Thoracic aorta (tissue), 2 donors: ENCODE results near the gene PRKAG3. TPM values are rescaled to one million over a fixed set of nuclear protein-coding genes. Genes with fewer than 3 reads are reported as not detected.

Experiments
- ATAC-seq: fragments of 150-250 bp; one replicate; pipeline ENCODE4 v1.8.0; 2017; ENCODE audit warnings: low read depth; ENCODE audit not compliant: insufficient number of reproducible peaks, low FRiP score
- DNase-seq: peaks from one replicate; pipeline ENCODE4 v3.0.0-alpha.2; 2020; ENCODE audit warnings: low spot score
- H3K27ac ChIP-seq, 2 donors: fragments of 200-600 bp; sonication (generic); 1 replicate in 1 of 2; 2 replicates in 1 of 2; pipeline ENCODE4 v1.5.1; 2016; ENCODE audit warnings: mild to moderate bottlenecking in 2 of 2, moderate library complexity in 2 of 2
- H3K27me3 ChIP-seq: fragments of 200-600 bp; sonication (generic); replicated peaks from 2 replicates; pipeline ENCODE4 v1.6.0; 2016; ENCODE audit warnings: mild to moderate bottlenecking; ENCODE audit not compliant: insufficient read depth
- H3K36me3 ChIP-seq: fragments of 200-600 bp; sonication (generic); one replicate; pipeline ENCODE4 v1.5.1; 2016
- H3K4me1 ChIP-seq, 2 donors: fragments of 200-600 bp; sonication (generic); 1 replicate in 1 of 2; 2 replicates in 1 of 2; pipeline versions ENCODE4 v1.5.1 to v1.6.0; 2016; ENCODE audit warnings: low read depth in 2 of 2, mild to moderate bottlenecking in 1 of 2; ENCODE audit not compliant: control insufficient read depth in 1 of 2
- H3K4me3 ChIP-seq: fragments of 200-600 bp; sonication (generic); 2 replicates; pipeline ENCODE4 v1.5.1; 2016; ENCODE audit warnings: mild to moderate bottlenecking
- H3K9me3 ChIP-seq: fragments of 200-600 bp; sonication (generic); 2 replicates; pipeline ENCODE4 v1.5.1; 2016
- CTCF ChIP-seq: fragments of 200-600 bp; sonication (generic); IDR thresholded peaks from one replicate; pipeline ENCODE4 v1.5.1; 2019; ENCODE audit warnings: antibody characterized with exemption
- total RNA-seq, 2 donors: library from RNA; depleted of rRNA; stranded (reverse); fragments of >200 nt; gene quantifications; one replicate each; pipeline versions ENCODE4 v1.1.0 to v1.2.3, GENCODE V29; 2016

The PRKAG3 gene
- total RNA-seq, 2 donors from 2014 or later, result 0.28 TPM; not detected in 1

GRCh38 chr2:218863021-218863520 lies 31.5 kb upstream of the PRKAG3 start:
- ATAC-seq, result no peak
- Histone ChIP-seq H3K9me3 (no peaks in the 10 kb centered on the region), H3K4me3 (no peak overlapping the region), H3K27ac (no peak overlapping the region), H3K4me1 (peaks cover 18 to 21% of the 10 kb centered on the region in 2 donors), H3K27me3 (peaks cover 22% of the 10 kb centered on the region), H3K36me3 (no peaks in the 10 kb centered on the region)
- TF ChIP-seq CTCF, result no peak
- DNase-seq, result no peak

- Histone ChIP-seq H3K4me3 (no peak overlapping the region), H3K4me1 (peaks cover 18 to 21% of the 10 kb centered on the region in 2 donors), H3K27me3 (peaks cover 22% of the 10 kb centered on the region), H3K27ac (no peak overlapping the region), H3K9me3 (no peaks in the 10 kb centered on the region), H3K36me3 (no peaks in the 10 kb centered on the region)
- DNase-seq (no peak), ATAC-seq (no peak)
- no peak for TF ChIP-seq CTCF
Observed at GRCh38 chr2:218861645-218862318, 30.2 kb upstream of the PRKAG3 start.

- no peak for ATAC-seq
- Histone ChIP-seq H3K9me3 (no peaks in the 10 kb centered on the region), H3K27ac (no peak overlapping the region), H3K4me3 (no peak overlapping the region), H3K27me3 (peaks cover 22% of the 10 kb centered on the region), H3K36me3 (no peaks in the 10 kb centered on the region), H3K4me1 (peaks cover 18 to 21% of the 10 kb centered on the region in 2 donors)
- DNase-seq, result no peak
- TF ChIP-seq CTCF, result no peak
Observed at GRCh38 chr2:218860950-218861381, 29.4 kb upstream of the PRKAG3 start.

GRCh38 chr2:218859988-218860831 lies 28.6 kb upstream of the PRKAG3 start:
- H3K27ac ChIP-seq, result peak overlapping the region in 1 of 2 donors; percentile 28
- ATAC-seq, result no peak
- no peak for TF ChIP-seq CTCF
- H3K4me1 ChIP-seq, result peaks cover 18 to 21% of the 10 kb centered on the region in 2 donors
- peak overlapping the region; percentile 65 for H3K4me3 ChIP-seq
- H3K9me3 ChIP-seq, result no peaks in the 10 kb centered on the region
- no peak for DNase-seq
- H3K36me3 ChIP-seq, result no peaks in the 10 kb centered on the region
- peaks cover 22% of the 10 kb centered on the region for H3K27me3 ChIP-seq

GRCh38 chr2:218859556-218859987 lies 28.0 kb upstream of the PRKAG3 start, which contains the start of gene WNT6:
Gene WNT6 (plus strand): TSS chr2:218859805. CDS start chr2:218860038, 233 bp downstream.
- no peaks in the 10 kb centered on the region for H3K36me3 ChIP-seq
- no peaks in the 10 kb centered on the region for H3K9me3 ChIP-seq
- no peak for ATAC-seq
- no peak for DNase-seq
- H3K4me1 ChIP-seq, result peaks cover 18 to 21% of the 10 kb centered on the region in 2 donors
- peaks cover 22% of the 10 kb centered on the region for H3K27me3 ChIP-seq
- H3K27ac ChIP-seq, result peak within 1 kb of the TSS in 1 of 2 donors; percentile 28
- no peak for TF ChIP-seq CTCF
- peak within 1 kb of the TSS; percentile 65 for H3K4me3 ChIP-seq
